Memory B cell (primary cell): ENCODE measurements around the gene NPPA.
"Not testable (repeated sequence)": the region's sequence is repeated elsewhere in the genome, so short reads cannot be mapped to it uniquely, and the experiment has no call there.

Experiments
- ATAC-seq: fragments of 150-1000 bp; cut with Tn5 transposase; 2 replicates; pipeline ENCODE4 v1.10.0; 2021; ENCODE audit warnings: low read depth, mild to moderate bottlenecking, moderate library complexity
- DNase-seq, 2 donors: peaks; one replicate each; pipeline ENCODE4 v3.0.0; 2022; ENCODE audit warnings: low spot score in 2 of 2
- H3K27ac Mint-ChIP-seq: one replicate; pipeline ENCODE4 v1.8.0; 2022; ENCODE audit warnings: mild to moderate bottlenecking, moderate library complexity, mixed read lengths
- H3K27me3 Mint-ChIP-seq: one replicate; pipeline ENCODE4 v1.8.0; 2022; ENCODE audit warnings: mixed read lengths
- H3K36me3 Mint-ChIP-seq: one replicate; pipeline ENCODE4 v1.8.0; 2022; ENCODE audit warnings: mild to moderate bottlenecking, mixed read lengths
- H3K4me1 Mint-ChIP-seq: one replicate; pipeline ENCODE4 v1.8.0; 2022; ENCODE audit warnings: mixed read lengths
- H3K4me3 Mint-ChIP-seq: one replicate; pipeline ENCODE4 v1.8.0; 2022; ENCODE audit warnings: mild to moderate bottlenecking, moderate library complexity, mixed read lengths
- H3K9me3 Mint-ChIP-seq: one replicate; pipeline ENCODE4 v1.8.0; 2022; ENCODE audit warnings: mixed read lengths

NPPA gene

DNA sequence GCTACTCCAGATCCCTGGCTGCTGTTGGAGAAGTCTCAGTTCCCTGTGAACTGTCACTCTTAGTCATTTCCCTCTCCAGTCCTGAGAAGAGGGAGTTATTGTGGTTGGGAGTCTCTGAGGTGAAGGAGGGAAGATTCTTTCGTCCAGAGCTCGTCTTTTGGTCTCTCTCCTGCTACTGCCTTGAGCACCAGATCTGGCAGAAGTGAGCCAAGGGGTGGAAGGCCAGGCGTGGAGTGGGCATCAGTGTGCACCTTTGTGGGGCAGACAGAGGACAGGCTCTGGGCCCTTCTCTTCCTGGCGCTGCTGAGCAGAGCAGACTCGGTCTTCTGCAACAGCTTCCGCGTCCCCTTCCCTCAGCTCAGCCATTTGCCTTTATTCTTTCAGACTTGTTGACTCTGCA lies 22.5 kb downstream of the NPPA start:
- Mint-ChIP-seq H3K27ac (no peak overlapping the region), H3K4me3 (no peak overlapping the region), H3K4me1 (no peaks in the 10 kb centered on the region), H3K36me3 (peaks cover 37% of the 10 kb centered on the region), H3K27me3 (no peaks in the 10 kb centered on the region), H3K9me3 (no peaks in the 10 kb centered on the region)
- DNase-seq (no peak), ATAC-seq (no peak)

DNA sequence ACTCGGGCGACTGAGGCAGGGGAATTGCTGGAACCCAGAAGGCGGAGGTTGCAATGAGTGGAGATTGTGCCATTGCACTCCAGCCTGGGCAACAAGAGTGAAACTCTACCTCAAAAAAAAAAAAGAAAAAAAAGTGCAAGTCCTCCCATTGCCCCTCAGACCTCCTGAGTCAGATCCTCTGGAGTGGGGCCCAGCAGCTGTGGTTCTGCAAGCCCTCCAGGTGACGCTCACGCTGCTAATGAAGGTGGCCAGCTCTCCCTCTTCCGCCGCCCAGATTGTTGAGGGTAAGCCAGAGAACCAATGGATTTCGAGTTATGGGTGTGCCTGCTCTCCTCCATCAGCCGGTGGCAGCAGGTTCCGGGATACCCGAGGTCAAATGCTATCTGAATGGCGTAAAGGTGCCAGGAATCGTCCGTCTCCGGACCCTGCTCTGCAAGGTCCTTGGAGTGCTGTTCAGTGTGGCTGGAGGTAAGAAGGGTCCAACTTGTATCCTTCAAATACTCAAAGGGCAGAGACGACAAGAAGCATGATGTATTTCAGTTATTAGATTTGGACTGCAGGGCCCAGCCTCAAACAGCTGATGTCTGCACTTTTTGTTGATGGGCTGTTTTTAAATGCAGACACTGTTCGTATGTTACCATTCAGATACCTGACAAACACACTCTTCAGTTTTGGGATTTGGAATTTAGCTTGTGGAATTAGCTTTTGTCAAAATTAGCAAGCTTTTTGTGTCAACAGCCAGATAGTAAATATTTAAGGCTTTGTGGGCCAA lies 24.0 kb downstream of the NPPA start:
- Mint-ChIP-seq H3K4me1 (no peaks in the 10 kb centered on the region), H3K4me3 (no peak overlapping the region), H3K36me3 (peaks cover 38% of the 10 kb centered on the region), H3K9me3 (no peaks in the 10 kb centered on the region), H3K27me3 (no peaks in the 10 kb centered on the region), H3K27ac (no peak overlapping the region)
- ATAC-seq (no peak), DNase-seq (no peak)

DNA sequence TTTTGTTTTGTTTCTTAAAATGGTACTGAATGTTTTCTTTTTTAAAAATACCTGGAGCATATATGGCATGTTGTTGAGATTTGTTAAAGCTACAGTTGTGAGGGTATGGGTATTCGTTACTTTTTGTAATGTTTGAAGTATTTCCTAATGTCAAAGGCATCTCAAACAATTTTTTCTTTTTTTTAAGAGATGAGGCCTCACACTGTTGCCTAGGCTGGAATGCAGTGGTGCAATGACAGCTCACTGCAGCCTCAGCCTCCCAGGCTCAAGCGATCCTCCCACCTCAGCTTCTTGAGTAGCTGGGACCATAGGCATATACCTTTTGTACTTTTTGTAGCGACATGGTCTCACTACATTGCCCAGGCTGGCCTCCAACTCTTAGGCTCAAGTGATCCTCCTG lies 25.5 kb downstream of the NPPA start:
- Mint-ChIP-seq H3K27me3 (no peaks in the 10 kb centered on the region), H3K9me3 (no peaks in the 10 kb centered on the region), H3K4me1 (peaks cover 2% of the 10 kb centered on the region), H3K36me3 (peaks cover 34% of the 10 kb centered on the region), H3K4me3 (no peak overlapping the region), H3K27ac (peak overlapping the region; percentile 14)
- ATAC-seq (no peak), DNase-seq (no peak)

DNA sequence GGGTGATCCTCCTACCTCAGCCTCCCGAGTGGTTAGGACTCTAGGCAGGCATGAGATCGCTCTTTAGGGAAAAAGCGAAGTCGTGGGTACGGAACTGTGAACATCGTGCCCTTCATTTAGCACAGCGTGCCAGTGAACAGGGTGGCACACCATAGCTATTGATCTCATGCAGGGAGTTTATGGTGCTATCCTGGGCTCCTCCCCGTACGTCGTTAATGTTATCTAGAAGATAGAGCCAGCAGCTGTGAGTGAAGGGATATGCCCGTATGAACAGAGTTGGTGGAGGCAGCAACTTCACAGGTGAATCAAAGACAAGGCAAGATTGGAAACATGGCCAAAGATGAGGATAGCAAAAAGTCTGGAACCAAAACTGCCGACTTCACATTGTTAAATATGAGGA lies 30.4 kb downstream of the NPPA start:
- no peak for DNase-seq
- H3K4me3 Mint-ChIP-seq = no peak overlapping the region
- H3K27ac Mint-ChIP-seq = no peak overlapping the region
- ATAC-seq = no peak
- H3K9me3 Mint-ChIP-seq = no peaks in the 10 kb centered on the region
- H3K4me1 Mint-ChIP-seq = peaks cover 16% of the 10 kb centered on the region
- H3K27me3 Mint-ChIP-seq = no peaks in the 10 kb centered on the region
- peaks cover 34% of the 10 kb centered on the region for H3K36me3 Mint-ChIP-seq

DNA sequence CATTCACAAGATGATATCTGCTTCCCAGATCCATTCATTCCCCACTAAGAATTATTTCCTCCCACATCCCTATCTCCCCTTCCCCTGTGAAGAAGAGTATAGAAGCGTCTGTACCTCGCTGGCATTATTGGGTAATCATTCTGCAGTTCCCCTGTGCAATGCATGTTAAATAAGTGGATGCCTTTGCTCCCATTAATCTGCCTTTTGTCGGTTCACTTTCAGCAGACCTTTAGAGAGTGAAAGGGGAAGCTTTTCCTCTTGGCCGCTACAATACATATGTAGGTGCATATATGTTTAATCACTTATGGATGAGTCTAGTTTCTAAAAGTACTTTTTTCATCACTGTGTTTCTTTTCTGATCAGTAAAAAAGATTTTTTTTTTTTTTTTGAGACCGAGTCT lies 34.6 kb downstream of the NPPA start:
- H3K4me1 Mint-ChIP-seq = peaks cover 28% of the 10 kb centered on the region
- no peaks in the 10 kb centered on the region for H3K9me3 Mint-ChIP-seq
- ATAC-seq (no peak), DNase-seq (no peak)
- H3K27me3 Mint-ChIP-seq = no peaks in the 10 kb centered on the region
- H3K36me3 Mint-ChIP-seq = peaks cover 29% of the 10 kb centered on the region
- no peak overlapping the region for H3K4me3 Mint-ChIP-seq
- H3K27ac Mint-ChIP-seq = no peak overlapping the region

DNA sequence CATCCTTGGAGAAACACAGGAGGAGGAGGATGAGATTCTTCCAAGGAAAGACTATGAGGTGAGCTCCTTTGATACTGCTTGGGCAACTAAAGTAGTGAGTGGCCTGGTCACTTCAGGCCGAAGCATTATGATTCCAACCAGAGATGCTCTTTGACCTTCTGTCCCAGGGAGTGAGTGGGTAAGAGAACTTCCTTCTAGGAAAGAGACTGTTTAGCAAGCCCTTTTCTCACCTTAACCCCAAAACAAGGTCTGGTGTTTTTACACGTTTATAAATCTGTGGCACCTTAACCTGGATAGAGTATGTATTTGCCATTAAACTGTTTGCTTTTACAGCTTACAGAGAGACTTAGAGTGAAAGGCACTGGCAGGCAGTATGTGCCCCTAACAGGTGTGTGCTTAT lies 40.5 kb downstream of the NPPA start:
- peak overlapping the region; percentile 94 for H3K4me3 Mint-ChIP-seq
- H3K27me3 Mint-ChIP-seq = no peaks in the 10 kb centered on the region
- DNase-seq = no peak
- ATAC-seq = no peak
- peaks cover 46% of the 10 kb centered on the region for H3K4me1 Mint-ChIP-seq
- H3K9me3 Mint-ChIP-seq = no peaks in the 10 kb centered on the region
- H3K27ac Mint-ChIP-seq = peak overlapping the region; percentile 94
- H3K36me3 Mint-ChIP-seq = peaks cover 12% of the 10 kb centered on the region

DNA sequence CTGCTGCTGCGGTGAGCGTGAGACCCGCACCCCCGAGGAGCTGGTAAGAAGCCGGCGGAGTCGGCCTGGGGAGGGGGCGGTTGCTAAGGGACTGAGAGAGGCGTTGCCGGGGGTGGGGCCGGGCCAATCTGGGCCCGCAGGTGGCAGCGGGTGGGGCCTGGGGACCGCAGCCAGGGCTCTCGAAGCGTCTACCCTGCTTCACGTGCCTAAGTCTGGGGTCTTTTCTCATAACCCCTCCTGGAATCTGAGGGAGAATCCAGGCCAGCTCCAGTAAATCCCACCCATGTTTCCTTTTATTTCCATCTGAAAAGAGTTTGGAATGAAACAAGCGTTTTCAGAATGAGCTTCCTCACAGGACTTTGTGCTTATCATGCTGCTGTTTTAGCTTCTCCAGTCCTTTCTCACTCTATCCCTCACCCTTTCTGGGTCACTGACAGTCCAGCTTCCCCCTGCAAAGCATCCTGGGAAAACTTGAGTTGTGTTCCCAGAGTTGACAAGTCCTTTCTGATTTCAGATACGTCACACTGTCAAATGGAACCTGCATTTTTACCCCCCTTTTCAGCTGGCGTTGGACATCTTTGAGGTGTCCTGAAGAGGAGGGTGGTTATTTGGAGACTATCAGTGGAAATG lies 41.2 kb downstream of the NPPA start:
- ATAC-seq (peak; percentile 64), DNase-seq (no peak)
- Mint-ChIP-seq H3K9me3 (no peaks in the 10 kb centered on the region), H3K4me1 (peaks cover 46% of the 10 kb centered on the region), H3K27ac (peak overlapping the region; percentile 94), H3K36me3 (peaks cover 8% of the 10 kb centered on the region), H3K4me3 (peak overlapping the region; percentile 94), H3K27me3 (no peaks in the 10 kb centered on the region)

DNA sequence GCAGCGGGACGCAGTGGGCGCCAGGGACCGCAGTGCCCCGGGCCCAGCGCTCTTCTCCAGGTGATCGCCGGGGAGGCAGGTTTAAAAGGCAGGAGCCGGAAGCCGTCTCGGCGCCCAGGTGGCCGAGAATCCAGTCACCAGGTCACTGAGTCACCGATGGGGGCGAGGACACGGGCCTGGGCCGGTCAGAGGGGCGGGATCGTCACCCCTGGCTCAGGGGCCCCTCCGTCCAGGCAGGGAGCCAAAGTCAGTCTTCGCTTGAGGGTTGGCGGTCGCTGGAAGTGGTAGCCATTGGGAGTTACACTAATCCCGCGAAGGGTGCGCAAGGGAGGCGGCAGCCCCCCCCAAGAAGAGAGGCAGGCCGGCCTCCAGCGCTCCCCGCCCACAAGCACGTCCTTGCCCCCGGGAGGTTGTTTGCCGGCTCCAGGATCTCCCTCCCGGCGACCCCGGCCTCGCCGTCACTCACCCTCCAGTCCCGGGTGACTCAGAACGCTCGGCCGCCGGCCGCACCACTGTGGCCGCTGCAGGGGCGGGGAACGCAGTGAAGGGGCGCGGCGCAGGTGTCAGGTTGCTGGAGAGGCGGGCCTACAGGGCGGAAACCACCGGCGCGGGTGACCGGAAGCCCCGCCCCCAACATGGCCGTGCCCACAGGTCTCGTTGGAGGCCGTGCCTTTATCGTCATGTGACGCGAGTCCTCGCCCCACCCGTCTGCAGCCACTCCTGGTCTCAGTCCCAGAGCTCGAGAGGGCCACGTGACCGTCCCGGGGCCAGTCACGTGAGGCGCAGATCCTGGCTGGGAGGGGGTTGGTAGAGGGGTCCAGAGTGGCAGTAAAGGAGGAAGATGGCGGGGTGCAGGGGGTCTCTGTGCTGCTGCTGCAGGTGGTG lies 41.9 kb downstream of the NPPA start, which contains the start of the genes CLCN6 and MTHFR:
Gene CLCN6 (plus strand): TSS at position 770 of the 885 bp plus-strand sequence. CDS start 72 bp downstream, at position 842.
Gene MTHFR (minus strand): TSS at position 543 of the 885 bp plus-strand sequence. CDS start 2,848 bp downstream, outside the sequence.
- Mint-ChIP-seq H3K27ac (peak within 1 kb of the TSS; percentile 94), H3K27me3 (no peaks in the 10 kb centered on the region), H3K36me3 (peaks cover 10% of the 10 kb centered on the region), H3K4me3 (peak within 1 kb of the TSS; percentile 94), H3K4me1 (peaks cover 47% of the 10 kb centered on the region), H3K9me3 (no peaks in the 10 kb centered on the region)
- DNase-seq (peak; percentile 96 to 98), ATAC-seq (peak; percentile 85)

DNA sequence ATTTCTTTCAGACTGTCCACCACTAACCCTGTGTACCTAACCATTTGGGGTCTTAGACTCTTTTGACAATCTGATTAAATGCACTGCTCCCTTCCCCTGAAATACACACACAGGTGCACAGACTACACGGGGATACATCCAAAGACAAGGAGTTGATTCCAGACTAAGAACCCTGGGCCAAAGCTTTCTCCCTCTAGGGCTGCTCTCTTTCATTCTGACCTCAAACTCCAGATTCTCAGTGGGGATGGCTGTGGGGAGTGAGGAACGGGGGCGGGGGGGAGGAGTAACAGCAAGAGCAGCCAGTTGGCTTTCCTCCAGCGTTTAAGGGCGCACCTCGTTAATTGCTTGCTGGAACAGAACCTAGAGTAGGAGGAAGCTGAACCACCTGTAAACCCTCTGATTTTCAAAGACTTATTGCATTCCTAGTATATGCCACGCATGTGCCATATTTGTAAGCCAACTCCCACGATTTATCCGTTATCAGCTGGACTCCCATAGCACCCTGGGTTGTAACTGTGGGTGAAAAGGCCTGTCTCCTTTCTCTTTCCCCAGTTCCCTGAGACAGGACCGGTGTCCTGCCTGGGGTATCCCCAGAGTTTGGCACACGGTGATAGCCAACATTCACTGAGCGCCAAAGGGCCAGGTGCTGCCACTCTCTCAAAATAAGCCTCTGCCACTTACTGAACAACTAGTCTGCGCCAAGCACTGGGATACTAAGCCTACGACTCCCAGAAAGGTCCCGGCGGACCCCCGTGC lies 42.7 kb downstream of the NPPA start:
- Mint-ChIP-seq H3K9me3 (no peaks in the 10 kb centered on the region), H3K4me1 (peaks cover 50% of the 10 kb centered on the region), H3K36me3 (peaks cover 16% of the 10 kb centered on the region), H3K4me3 (peak overlapping the region; percentile 94), H3K27ac (peak overlapping the region; percentile 94), H3K27me3 (no peaks in the 10 kb centered on the region)
- no peak for ATAC-seq
- no peak for DNase-seq

DNA sequence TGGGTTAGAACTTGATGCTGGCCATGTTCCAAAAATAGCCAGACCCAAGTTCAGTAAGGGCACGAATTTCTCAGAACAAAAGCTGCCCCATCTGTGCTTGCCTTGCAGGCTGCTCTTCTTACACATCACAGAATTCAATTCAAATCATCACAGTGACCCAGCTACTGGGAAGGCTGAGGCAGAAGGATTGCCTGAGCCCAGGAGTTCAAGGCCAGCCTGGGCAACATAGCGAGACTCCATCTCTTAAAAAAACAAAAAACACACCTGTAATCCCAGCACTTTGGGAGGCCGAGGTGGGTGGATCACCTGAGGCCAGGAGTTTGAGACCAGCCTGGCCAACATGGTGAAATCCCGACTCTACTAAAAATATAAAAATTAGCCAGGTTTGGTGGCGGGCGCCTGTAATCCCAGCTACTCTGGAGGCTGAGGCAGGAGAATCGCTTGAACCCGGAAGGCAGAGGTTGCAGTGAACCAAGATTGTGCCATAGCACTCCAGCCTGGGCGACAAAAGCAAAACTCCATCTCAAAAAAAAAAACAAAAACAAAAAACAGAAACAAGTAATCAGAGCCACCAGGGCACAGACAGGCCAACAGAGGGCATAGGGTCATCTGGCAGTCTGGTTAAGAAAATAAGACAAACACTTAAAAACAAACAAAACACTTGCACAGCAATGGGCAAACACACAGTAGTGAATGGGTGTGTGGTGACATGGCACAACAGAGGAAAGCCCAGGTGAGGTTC lies 43.5 kb downstream of the NPPA start:
- peaks cover 15% of the 10 kb centered on the region for H3K36me3 Mint-ChIP-seq
- not testable (repeated sequence) for H3K9me3 Mint-ChIP-seq

DNA sequence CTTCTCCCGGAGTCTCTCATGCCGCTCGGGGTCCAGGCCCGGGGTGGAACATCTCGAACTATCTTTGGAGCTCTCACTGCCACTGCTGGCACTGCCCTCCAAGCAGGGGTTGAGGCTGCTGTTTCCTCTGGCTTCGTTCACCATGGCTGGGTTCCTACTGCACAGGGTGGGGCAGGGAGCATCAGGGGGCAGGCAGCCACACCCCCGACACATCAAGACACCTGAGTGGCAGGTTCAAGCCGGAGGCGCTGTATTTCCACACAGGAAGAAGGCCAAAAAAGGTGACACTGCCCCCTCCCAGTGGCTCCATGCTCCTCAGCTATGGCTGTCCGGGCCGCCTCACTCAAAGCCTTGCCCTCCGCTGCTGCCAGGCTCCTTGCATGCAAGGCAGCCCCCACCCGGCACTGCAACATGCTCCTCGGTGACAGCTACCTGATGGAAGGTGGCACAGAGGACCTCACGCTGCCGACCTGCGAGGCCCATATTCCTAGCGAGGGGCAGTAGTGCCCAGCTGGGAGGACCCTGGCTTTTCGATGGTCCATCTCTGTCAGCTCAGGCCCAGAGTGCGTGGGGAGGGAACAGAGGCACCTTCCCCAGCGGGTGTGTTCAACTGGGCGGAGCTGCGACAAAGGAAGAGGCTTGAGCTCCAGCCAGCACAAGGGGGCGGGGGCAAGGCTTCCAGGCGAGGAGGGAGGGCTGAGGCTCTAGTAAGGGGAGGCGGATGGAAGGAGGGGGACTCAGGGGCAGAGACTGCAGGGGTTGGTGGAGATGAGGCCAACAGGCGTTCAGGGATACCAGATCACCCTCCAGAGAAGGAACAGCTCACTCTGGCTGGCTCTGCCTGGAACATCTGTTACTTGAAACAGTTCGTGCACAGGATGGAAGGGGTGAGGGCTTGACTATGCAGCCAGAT lies 44.4 kb downstream of the NPPA start:
- DNase-seq (peak; percentile 42 to 56), ATAC-seq (peak; percentile 20)
- peak overlapping the region; percentile 90 for H3K4me3 Mint-ChIP-seq
- H3K4me1 Mint-ChIP-seq = peaks cover 45% of the 10 kb centered on the region
- H3K9me3 Mint-ChIP-seq = no peaks in the 10 kb centered on the region
- H3K27me3 Mint-ChIP-seq = no peaks in the 10 kb centered on the region
- H3K27ac Mint-ChIP-seq = peak overlapping the region; percentile 82
- peaks cover 14% of the 10 kb centered on the region for H3K36me3 Mint-ChIP-seq

More for the DNA sequence above, 43.5 kb downstream of the NPPA start:
- not testable (repeated sequence) for DNase-seq, ATAC-seq, H3K27me3 Mint-ChIP-seq
- H3K4me1 Mint-ChIP-seq = peaks cover 47% of the 10 kb centered on the region
- H3K4me3 Mint-ChIP-seq = peak overlapping the region; percentile 94
- peak overlapping the region; percentile 82 for H3K27ac Mint-ChIP-seq

DNA sequence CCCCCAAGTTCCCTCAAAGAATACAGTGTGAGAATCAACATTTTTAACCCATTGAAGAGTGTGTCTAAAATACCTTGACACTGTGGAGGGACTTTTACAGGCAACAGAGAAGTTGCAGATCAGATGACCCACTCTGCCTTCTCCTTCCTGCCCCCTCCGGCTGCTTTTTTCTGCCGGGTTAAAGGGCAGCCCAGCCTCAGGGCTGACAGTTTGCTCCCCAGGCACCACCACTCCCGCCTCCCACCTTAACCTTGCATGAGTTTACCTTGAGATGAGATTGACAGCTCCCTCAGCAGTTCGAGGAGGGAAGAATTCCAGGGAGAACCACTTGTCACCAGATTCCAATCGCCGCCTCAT lies 45.0 kb downstream of the NPPA start:
- Mint-ChIP-seq H3K27me3 (no peaks in the 10 kb centered on the region), H3K4me3 (peak overlapping the region; percentile 90), H3K27ac (peak overlapping the region; percentile 82), H3K4me1 (peaks cover 39% of the 10 kb centered on the region), H3K36me3 (peaks cover 12% of the 10 kb centered on the region), H3K9me3 (no peaks in the 10 kb centered on the region)
- ATAC-seq (no peak), DNase-seq (no peak)
